Measurements from ENCODE around the gene CLEC1A. TPM values are rescaled to one million over a fixed set of nuclear protein-coding genes. Genes with fewer than 3 reads are reported as not detected.
A peak's percentile ranks its signal among the peaks of the same experiment; 100 is the strongest.

The CLEC1A gene
- total and polyA plus RNA-seq, 2 donors from 2014 or later: 5.3 to 6.3 TPM

DNA sequence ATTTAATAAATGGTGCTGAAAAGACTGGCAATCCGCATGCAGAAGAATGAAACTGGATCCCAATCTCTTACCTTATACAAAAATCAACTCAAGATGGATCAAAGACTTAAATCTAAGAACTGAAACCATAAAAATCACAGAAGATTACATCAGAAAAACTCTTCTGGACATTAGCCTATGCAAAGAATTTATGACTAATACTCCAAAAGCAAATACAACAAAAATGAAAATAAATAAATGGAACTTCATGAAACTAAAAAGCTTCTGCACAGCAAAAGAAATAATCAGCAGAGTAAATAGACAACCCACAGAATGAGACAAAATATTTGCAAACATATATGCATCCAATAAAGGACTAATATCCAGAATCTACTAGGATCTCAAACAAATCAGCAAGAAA is 14.3 kb upstream of the CLEC1A start:
- Histone ChIP-seq H3K9ac (ENCODE audit: low read length in 3 of 3) (no peak overlapping the region), H3K36me3 (ENCODE audit: control insufficient read depth in 2 of 3, insufficient read depth in 3 of 3, low read length in 3 of 3) (no peaks in the 10 kb centered on the region), H3K4me1 (ENCODE audit: control insufficient read depth in 2 of 3, insufficient read depth in 2 of 3, low read depth in 1 of 3, low read length in 3 of 3) (no peaks in the 10 kb centered on the region), H3K9me3 (ENCODE audit: control insufficient read depth in 2 of 3, insufficient read depth in 1 of 3, low read length in 3 of 3) (no peaks in the 10 kb centered on the region), H3K27me3 (ENCODE audit: control insufficient read depth, insufficient read depth, low read length) (no peaks in the 10 kb centered on the region), H3K27ac (ENCODE audit: low read depth in 2 of 2, low read length in 2 of 2) (no peak overlapping the region), H3K4me3 (ENCODE audit: low read length in 3 of 3) (no peak overlapping the region)
- DNase-seq (no peak), FAIRE-seq (no peak)
- TF ChIP-seq, protein P1, sequence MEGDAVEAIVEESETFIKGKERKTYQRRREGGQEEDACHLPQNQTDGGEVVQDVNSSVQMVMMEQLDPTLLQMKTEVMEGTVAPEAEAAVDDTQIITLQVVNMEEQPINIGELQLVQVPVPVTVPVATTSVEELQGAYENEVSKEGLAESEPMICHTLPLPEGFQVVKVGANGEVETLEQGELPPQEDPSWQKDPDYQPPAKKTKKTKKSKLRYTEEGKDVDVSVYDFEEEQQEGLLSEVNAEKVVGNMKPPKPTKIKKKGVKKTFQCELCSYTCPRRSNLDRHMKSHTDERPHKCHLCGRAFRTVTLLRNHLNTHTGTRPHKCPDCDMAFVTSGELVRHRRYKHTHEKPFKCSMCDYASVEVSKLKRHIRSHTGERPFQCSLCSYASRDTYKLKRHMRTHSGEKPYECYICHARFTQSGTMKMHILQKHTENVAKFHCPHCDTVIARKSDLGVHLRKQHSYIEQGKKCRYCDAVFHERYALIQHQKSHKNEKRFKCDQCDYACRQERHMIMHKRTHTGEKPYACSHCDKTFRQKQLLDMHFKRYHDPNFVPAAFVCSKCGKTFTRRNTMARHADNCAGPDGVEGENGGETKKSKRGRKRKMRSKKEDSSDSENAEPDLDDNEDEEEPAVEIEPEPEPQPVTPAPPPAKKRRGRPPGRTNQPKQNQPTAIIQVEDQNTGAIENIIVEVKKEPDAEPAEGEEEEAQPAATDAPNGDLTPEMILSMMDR (IDR thresholded peaks at IDR 0.05; ENCODE audit: borderline replicate concordance, extremely low read depth, insufficient read depth): no peak
- intact Hi-C loops (cut with DNase I): no loop called here

DNA sequence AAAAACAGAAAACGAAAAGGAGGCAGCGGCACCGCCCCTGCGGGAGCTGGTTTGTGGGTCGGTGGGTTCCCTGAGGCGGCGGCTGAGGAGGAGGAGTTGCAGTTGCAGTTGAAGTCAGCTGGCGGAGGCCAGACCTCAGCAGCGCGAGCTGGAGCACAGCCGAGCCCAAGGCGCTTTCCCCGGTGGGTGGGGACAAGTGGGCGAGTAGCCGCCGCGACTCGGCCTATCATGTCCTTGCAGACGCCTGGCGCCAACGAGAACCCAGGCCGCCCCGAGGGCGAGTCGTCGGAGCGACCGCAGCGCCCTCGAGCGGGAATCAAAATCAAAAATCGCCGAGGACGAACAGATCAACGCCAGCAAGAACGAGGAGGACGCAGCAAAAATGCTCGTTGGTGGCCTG is 12.7 kb upstream of the CLEC1A start:
- no peaks in the 10 kb centered on the region for H3K9me3 ChIP-seq (ENCODE audit: control insufficient read depth in 2 of 3, insufficient read depth in 1 of 3, low read length in 3 of 3)
- no peak overlapping the region for H3K9ac ChIP-seq (ENCODE audit: low read length in 3 of 3)
- peak in 1 of 5 donors; percentile 73 for DNase-seq
- TF ChIP-seq, protein P1 (IDR thresholded peaks at IDR 0.05; ENCODE audit: borderline replicate concordance, extremely low read depth, insufficient read depth): no peak
- H3K27me3 ChIP-seq (ENCODE audit: control insufficient read depth, insufficient read depth, low read length): no peaks in the 10 kb centered on the region
- no peaks in the 10 kb centered on the region for H3K4me1 ChIP-seq (ENCODE audit: control insufficient read depth in 2 of 3, insufficient read depth in 2 of 3, low read depth in 1 of 3, low read length in 3 of 3)
- no peaks in the 10 kb centered on the region for H3K36me3 ChIP-seq (ENCODE audit: control insufficient read depth in 2 of 3, insufficient read depth in 3 of 3, low read length in 3 of 3)
- no peak overlapping the region for H3K27ac ChIP-seq (ENCODE audit: low read depth in 2 of 2, low read length in 2 of 2)
- intact Hi-C loops (cut with DNase I): no loop called here
- no peak for FAIRE-seq
- no peak overlapping the region for H3K4me3 ChIP-seq (ENCODE audit: low read length in 3 of 3)

DNA sequence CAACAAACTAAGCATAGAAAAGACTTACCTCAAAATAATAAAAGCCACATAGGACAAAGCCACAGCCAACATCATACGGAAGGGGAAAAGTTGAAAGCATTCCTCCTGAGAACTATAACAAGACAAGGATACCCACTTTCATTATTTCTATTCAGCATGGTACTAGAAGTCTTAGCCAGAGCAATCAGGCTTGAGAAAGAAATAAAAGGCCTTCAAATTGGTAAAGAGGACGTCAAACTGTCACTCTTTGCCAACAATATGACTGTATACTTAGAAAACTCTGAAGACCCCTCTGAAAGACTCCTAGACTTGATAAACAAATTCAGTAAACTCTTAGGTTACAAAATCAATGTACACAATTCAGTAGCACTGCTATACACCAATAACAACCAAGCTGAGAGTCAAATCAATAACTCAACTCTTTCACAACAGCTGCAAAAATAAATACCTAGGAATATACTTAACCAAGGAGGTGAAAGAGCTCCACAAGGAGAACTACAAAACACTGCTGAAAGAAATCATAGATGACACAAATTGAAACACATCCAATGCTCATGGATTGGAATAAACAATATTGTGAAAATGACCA is 11.6 kb upstream of the CLEC1A start:
- TF ChIP-seq, protein P1 (IDR thresholded peaks at IDR 0.05; ENCODE audit: borderline replicate concordance, extremely low read depth, insufficient read depth): no peak
- Histone ChIP-seq H3K27me3 (ENCODE audit: control insufficient read depth, insufficient read depth, low read length) (no peaks in the 10 kb centered on the region), H3K27ac (ENCODE audit: low read depth in 2 of 2, low read length in 2 of 2) (no peak overlapping the region), H3K9me3 (ENCODE audit: control insufficient read depth in 2 of 3, insufficient read depth in 1 of 3, low read length in 3 of 3) (no peaks in the 10 kb centered on the region), H3K9ac (ENCODE audit: low read length in 3 of 3) (no peak overlapping the region), H3K4me3 (ENCODE audit: low read length in 3 of 3) (no peak overlapping the region), H3K4me1 (ENCODE audit: control insufficient read depth in 2 of 3, insufficient read depth in 2 of 3, low read depth in 1 of 3, low read length in 3 of 3) (no peaks in the 10 kb centered on the region), H3K36me3 (ENCODE audit: control insufficient read depth in 2 of 3, insufficient read depth in 3 of 3, low read length in 3 of 3) (no peaks in the 10 kb centered on the region)
- DNase-seq (no peak), FAIRE-seq (no peak)
- intact Hi-C loops (cut with DNase I): no loop called here

DNA sequence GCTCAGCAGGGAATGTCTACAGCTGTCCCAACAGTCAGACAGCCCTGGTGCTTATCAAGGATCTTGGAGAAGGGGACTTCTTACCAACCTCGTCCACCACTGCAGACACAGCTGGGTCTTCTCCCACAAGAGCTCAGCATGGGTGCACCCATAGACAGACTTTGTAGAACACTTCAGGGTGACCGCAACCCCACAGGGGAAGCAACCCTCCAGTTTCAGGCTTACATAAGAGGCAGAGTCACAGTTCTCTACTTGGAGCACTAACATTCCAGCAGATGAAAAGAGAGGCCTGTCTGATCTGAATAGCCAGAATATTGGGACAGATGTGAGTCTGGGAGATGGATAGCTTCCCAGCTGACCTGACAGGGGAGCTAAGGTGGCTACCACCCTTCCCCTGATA is 3.5 kb upstream of the CLEC1A start:
- FAIRE-seq (no peak), DNase-seq (peak in 1 of 5 donors; percentile 24)
- H3K36me3 ChIP-seq (ENCODE audit: control insufficient read depth in 2 of 3, insufficient read depth in 3 of 3, low read length in 3 of 3): no peaks in the 10 kb centered on the region
- H3K4me1 ChIP-seq (ENCODE audit: control insufficient read depth in 2 of 3, insufficient read depth in 2 of 3, low read depth in 1 of 3, low read length in 3 of 3): peaks cover 0 to 6% (median 3%) of the 10 kb centered on the region in 3 donors
- H3K9me3 ChIP-seq (ENCODE audit: control insufficient read depth in 2 of 3, insufficient read depth in 1 of 3, low read length in 3 of 3): no peaks in the 10 kb centered on the region
- TF ChIP-seq, protein P1 (IDR thresholded peaks at IDR 0.05; ENCODE audit: borderline replicate concordance, extremely low read depth, insufficient read depth): no peak
- H3K27me3 ChIP-seq (ENCODE audit: control insufficient read depth, insufficient read depth, low read length): no peaks in the 10 kb centered on the region
- H3K9ac ChIP-seq (ENCODE audit: low read length in 3 of 3): no peak overlapping the region
- intact Hi-C loops (cut with DNase I): no loop called here
- H3K27ac ChIP-seq (ENCODE audit: low read depth in 2 of 2, low read length in 2 of 2): no peak overlapping the region
- no peak overlapping the region for H3K4me3 ChIP-seq (ENCODE audit: low read length in 3 of 3)

All from kidney (tissue), 14 donors.